HG03139 (cell line): ENCODE results near the gene FIBCD1.

Experiments used
- ATAC-seq: cut with Tn5 transposase; IDR thresholded peaks from one replicate; pipeline ENCODE4 v1.9.1; 2021; ENCODE audit not compliant: unreplicated experiment

The FIBCD1 gene, protein sequence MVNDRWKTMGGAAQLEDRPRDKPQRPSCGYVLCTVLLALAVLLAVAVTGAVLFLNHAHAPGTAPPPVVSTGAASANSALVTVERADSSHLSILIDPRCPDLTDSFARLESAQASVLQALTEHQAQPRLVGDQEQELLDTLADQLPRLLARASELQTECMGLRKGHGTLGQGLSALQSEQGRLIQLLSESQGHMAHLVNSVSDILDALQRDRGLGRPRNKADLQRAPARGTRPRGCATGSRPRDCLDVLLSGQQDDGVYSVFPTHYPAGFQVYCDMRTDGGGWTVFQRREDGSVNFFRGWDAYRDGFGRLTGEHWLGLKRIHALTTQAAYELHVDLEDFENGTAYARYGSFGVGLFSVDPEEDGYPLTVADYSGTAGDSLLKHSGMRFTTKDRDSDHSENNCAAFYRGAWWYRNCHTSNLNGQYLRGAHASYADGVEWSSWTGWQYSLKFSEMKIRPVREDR

GRCh38 chr9:130938652-130939404, at the start of gene FIBCD1:
FIBCD1 (minus strand) TSS chr9:130939247; CDS start chr9:130938607, 640 bp downstream.
- ATAC-seq = no peak

DNA sequence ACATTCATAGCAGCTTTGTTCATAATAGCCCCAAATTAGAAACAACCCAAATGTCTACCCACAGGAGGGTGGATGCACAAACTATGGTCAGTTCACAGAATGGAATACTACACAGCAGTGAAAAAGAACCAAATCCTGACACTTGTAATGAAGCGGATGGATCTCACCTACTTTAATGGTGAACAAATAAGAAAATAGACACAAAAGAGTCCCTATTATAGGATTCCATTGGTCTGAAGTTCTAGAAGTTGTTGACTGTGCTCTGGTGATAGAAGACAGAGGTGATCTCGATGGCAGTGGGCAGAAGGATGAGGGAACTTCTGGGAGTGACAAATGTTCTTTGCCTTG, 49.3 kb upstream of the FIBCD1 start:
- ATAC-seq = no peak

DNA sequence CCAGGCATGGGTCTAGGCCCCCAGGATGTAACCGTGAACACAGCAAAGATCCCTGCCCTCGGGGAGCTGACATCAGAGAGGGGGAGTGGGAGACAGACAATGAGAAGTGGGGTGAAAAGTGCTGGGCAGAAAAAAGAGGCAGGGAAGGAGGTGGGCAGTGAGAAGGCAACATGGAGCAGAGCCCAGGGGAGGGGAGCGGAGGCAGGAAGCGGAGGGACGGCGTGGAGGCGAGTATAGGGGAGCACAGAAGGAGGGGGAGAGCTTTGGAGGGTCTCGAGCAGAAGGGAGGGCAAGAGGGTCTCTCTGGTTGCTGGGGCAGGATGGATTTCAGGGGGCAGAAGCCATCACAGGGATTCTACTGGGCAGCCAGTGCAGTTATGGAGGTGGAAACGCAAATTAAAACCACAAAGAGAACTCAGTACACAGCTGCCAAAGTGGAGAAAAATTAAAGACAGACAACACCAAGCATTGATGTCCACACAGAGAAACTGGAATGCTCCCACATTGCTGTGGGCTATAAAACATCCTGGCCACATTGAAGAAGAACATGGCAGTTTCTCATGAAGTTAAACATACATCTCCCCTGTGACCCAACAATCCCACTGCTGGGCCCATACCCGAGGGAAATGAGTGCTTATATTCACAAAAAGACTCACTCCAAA, 48.8 kb upstream of the FIBCD1 start:
- no peak for ATAC-seq

DNA sequence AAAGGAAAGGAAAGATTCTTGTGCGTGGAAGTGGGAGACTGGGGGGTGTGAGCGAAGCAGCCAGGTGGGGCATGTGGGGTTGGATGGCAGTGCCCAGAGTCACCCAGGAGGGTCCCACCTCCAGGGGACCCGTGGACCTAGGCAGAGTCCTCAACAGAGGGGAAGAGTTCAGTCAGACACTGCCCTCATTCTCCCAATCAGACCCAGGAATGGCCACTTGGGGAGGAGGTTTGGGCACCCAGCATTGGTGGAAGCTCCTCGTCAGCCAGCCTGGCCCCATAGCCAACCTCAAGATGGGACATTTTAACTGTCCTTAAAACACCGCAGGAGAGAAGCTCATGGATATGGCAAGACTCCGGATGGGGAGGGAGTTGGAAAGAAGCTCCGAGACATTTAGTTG, 48.0 kb upstream of the FIBCD1 start:
- ATAC-seq = no peak

GRCh38 chr9:130986356-130986965, 47.4 kb upstream of the FIBCD1 start:
- ATAC-seq = no peak

DNA sequence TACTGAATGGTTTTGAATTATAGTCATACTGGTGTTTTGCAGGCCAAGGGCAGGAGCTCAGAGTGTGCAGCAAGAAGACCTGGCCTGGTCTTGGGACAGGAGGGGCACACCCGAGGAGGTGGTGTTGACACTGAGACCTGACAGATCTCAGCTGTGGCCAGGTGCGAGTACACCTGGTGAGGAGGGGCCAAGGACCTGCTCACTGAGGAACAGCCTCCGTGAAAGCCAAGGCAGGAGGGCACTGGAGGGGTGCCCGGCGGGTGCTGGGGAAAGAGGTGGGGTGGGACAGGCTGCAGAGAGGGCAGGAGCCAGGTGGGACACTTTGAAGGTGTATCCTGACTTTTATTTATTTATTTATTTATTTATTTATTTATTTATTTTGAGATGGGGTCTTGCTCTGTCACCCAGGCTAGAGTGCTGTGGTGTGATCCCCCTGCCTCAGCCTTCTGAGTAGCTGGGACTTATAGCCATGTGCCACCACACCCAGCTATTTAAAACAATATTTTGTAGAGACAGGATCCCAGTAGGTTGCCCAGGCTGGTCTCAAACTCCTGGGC, 46.6 kb upstream of the FIBCD1 start:
- no peak for ATAC-seq

DNA sequence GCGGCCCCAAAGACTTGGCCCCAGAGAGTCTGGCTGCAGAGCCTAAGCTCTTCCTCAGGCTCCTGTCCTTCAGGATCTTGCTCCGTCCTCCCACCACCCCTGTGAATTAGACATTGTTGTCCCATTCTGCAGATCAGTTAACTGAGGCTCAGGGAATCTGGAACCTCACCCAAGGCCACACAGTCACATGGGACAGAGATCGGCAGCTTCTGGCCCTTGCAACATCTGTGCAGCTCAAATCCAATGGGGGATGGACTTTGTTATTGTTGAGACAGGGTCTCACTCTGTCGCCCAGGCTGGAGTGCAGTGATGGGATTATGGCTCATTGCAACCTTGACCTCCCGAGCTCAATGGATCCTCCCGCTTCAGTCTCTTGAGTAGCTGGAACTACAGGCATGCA, 46.0 kb upstream of the FIBCD1 start:
- ATAC-seq = no peak

DNA sequence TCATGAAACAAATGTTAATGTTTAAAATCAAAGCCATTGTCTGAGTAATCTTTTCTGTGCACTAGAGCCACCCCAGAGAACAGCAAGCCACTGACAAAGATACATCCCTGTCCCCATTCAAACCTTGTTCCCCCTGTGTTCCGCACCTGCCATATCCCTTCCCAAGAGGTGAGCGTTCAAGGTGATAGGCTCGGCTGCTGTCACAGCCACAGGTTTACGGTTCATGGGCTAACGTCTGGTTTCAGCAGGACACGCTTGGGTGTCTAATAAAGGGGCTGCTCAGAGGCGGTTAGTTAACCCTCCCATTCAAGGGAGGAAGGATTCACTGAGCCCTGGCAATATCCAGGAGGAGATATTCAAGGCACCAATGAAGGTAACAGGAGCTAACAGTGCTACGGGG, 45.5 kb upstream of the FIBCD1 start:
- no peak for ATAC-seq

- no peak for ATAC-seq
Observed at GRCh38 chr9:130983970-130984369, 44.9 kb upstream of the FIBCD1 start.

- no peak for ATAC-seq
Observed at GRCh38 chr9:130983359-130983670, 44.3 kb upstream of the FIBCD1 start.

DNA sequence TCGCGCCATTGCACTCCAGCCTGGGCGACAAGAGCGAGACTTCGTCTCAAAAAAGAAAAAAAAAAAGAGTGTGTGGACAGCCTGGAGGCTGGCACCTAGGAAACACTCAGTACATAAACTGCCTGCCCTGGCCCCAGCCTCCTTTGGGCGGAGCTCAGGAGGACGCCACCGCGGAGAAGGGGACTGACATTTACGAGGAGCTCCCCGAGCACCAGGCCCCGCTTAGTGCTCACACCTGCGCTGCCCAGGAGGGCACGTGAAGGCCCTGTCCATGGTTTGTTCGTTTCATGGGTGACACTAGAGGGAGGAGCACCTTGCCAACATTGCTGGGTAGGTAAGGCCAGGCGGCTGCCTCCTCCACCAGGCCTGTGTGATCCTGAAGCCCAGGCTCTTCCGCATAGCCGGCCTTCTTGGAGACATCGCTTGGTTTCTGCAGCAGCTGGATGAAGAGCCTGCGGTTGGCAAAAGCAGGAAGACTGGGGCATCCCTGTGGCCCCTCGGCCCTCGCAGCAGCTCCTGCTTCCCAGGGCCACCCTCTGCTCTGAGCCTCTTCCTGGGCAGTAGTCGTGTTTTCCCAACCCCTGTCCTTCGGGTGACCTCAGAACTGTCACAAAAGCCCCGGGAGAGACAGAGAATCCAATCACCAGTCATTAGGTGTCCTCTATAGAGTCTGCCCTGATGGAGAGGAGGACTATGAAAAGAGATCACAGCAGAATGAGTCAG, 43.8 kb upstream of the FIBCD1 start:
- ATAC-seq = no peak

DNA sequence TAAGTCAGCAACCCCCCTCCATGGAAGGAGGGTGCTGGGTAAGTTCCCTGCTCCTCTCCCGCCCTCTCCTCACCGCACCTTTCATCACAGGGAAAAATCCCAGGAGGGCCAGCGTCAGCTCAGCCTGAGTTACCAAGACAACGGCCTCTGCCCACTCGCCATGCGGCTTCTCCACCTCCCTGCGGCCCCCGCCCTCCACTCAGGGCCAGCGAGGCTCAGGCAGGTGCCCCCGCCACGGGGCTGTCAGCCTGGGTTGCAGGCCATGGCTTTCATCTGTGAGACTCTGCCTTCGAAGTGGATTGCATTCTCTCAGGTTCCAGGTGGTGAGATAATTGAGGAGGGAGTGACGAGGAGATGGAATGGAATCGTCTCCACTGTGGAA, 42.7 kb upstream of the FIBCD1 start:
- no peak for ATAC-seq

DNA sequence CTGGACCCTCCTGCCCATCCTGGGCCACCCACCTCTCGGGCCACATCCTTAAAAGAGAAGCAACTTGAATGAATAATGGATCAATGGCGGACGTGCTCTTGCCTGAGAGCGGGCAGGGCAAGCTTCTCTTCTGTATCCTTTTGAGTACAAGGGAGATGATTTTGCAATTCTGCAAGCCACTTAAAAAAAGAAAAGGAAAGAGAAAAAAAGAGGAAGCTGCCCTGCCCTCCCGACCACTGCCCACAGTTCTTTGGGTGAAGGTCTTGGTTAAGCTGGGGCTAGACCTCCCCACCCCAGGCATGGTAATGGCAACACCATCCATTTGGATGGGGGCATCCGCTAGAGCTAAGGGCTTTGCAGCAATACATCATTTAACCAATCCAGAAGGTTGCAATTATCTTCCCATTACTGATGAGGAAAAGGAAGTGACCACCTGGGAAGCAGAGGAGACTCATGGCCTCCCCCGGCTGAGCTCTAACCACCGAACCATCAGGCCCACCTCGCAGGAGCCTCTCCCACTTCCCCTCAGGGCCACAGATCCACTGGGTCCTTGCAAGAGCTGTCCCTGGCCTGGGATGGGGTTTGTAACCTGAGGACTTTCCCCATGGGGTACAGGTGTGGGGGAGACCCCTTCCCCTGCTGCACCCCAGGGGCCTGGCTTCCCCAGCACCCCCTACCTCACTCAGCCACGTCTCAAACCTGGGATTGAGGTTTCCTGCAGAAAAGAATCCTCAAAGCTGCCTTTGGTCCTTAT, 42.1 kb upstream of the FIBCD1 start:
- ATAC-seq = no peak

DNA sequence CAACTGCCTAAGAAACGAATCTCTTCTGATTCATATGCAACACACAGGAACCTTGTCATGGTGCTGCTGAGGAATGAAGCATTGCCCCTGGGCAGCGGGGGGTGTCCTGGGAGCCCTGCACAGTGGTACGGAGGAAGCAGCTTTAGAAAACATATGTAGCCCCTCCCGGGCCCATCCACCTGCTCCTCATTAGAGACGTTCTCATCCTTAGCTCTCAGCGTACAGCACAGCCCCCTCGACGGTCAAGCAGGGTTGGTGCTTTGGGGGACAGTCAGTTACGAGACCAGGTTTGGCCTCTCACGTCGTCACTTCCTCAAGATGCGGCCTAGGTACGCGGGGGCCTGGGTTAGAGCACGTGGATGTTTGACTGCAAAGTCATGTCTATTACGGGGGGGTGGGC, 41.5 kb upstream of the FIBCD1 start:
- no peak for ATAC-seq

- no peak for ATAC-seq
Observed at GRCh38 chr9:130979591-130980385, 40.7 kb upstream of the FIBCD1 start.

GRCh38 chr9:130977811-130978221, 38.8 kb upstream of the FIBCD1 start:
- ATAC-seq = no peak

DNA sequence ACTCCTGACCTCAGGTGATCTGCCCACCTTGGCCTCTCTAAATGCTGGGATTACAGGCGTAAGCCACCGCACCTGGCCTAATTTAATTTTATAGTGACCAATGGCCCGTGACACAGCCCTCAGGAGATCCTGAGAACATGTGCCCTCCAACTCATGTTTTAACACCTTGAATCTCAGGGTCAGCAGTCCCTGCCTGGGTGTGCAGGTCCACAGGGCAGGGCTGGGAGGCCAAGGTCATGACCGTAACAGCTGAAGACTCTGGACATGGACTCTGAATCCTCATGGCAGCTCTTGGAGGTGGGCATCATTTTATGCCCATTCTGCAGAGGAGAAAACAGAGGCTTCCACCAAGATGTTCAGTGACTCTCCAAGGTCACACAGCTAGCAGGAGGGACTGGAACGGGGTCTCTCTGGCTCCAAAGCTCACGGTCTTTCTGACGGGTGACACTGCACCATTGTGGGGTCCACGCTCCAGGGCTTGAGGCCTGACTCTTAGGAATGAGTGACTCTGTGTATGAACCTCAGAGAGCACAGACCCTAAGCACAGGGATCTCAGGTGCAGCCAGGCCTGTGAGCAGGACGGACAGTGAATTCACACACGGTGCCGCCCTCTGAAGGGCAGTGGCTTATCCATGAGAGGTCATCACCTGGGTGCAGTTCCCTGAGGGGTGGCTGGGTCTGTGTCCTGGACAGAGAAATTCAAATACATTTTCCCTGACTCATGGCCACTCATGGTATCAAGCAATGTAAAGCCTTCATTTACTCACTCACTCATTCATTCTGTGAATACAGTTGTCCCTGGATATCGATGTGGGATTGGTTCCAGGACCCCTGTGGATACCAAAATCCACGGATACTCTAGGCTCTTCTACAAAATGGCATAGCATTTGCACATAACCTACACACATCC, 37.1 kb upstream of the FIBCD1 start:
- ATAC-seq = no peak

GRCh38 chr9:130975156-130975555, 36.1 kb upstream of the FIBCD1 start:
- ATAC-seq = no peak
